Ishikawa (cell line): Measurements from ENCODE around the gene LRP8.

ENCODE experiments used
- EP300 ChIP-seq: IDR thresholded peaks from 2 replicates; pipeline ENCODE4 v1.6.1; 2012; ENCODE audit warnings: borderline replicate concordance
- NFIC ChIP-seq: IDR thresholded peaks from 2 replicates; pipeline ENCODE4 v1.6.1; 2012

DNA sequence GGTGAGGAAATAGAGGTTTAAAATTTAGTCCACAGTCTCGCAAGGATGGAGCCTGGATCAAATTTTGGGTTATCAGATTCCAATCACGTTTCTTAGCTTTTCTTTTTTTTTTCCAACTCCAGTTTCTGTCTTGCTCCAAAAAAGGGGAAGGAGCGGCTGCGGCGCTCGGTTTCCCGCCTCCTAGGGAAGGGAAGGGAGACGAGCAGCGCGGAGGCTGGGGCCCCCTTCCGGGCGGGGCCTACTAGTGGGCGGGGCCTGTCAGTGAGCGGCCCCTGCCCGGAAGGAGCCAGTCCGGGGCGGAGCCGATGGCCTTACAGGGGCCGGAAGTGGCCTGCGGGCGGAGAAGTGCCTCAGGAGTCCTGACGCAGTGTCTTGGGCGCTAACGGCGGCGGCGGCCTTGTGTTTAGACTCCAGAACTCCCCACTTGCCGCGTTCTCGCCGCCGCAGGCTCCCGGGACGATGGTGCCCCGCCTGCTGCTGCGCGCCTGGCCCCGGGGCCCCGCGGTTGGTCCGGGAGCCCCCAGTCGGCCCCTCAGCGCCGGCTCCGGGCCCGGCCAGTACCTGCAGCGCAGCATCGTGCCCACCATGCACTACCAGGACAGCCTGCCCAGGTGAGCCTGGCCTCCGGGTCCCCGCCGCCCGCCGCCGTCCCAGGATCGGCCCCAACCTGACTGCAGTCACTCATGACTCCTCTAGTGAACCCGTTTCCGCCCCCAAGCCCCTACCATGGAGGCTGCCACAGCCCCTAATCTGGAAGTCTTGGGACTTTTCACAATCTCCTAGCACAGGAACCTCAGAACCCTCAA is 131.2 kb downstream of the LRP8 start, which contains the start of gene CPT2:
- no peak for TF ChIP-seq EP300
- no peak for TF ChIP-seq NFIC
